CD4-positive, alpha-beta T cell treated with Interleukin-12 subunit alpha and Interleukin-12 subunit beta, for 1 hour (primary cell): Measurements from ENCODE around the gene FBXO21.
"Not testable (repeated sequence)": the region's sequence is repeated elsewhere in the genome, so short reads cannot be mapped to it uniquely, and the experiment has no call there.

Experiments
- DNase-seq: peaks from one replicate; pipeline ENCODE4 v3.0.0-alpha.2; 2020

FBXO21 gene

DNA sequence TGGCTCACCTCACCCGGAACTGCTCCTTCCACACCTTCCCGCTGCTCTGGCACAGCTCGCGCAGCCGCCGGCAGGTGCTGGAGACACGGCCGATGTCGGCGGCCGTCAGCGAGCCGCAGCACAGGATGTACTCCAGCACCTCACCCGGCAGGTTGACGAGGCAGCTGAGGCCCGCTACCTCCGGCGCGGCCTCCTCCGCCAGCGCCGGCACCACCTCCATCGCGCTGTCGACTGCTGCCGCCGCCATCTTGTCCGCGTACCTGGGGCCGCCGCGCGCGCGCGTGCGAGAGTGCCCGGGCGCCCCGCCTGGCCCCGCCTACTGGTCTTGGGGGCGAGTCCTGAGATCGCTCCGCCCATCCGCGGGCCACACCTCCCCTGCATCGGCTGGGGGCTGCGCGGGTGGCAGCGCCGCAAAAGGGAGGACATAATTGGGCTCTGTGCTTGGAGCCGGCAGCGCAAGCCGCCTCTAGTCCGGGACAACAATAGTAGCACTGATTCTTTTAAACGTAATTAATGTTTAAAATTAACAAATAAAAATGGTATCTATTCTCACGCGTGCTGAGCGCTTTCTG is at the start of gene FBXO21:
FBXO21 (minus strand) TSS at position 261 of the 572 bp plus-strand sequence; CDS start at position 247, 14 bp downstream.
- DNase-seq, result peak; percentile 94

- DNase-seq, result peak; percentile 52
Observed at GRCh38 chr12:117236456-117237001, 46.3 kb upstream of the FBXO21 start.

DNA sequence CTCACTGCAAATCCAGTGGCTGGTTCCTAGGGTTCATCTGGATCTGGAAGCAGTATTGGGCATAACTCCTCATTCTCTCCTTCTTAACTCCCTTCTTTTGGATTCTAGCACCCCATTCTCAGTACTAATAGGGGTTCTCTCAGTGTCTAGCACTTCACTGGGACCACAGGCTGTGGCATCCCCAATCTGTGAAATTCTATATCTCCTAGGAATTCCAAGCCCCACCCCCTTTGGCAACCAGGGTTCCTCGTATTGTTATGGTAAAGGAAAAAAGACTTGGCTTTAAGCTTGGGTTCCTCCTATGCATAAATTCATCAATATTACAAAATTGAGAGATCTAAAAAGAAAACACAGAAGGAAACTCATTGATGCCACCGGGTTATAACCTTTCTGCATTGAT is 45.0 kb upstream of the FBXO21 start:
- DNase-seq, result no peak

DNA sequence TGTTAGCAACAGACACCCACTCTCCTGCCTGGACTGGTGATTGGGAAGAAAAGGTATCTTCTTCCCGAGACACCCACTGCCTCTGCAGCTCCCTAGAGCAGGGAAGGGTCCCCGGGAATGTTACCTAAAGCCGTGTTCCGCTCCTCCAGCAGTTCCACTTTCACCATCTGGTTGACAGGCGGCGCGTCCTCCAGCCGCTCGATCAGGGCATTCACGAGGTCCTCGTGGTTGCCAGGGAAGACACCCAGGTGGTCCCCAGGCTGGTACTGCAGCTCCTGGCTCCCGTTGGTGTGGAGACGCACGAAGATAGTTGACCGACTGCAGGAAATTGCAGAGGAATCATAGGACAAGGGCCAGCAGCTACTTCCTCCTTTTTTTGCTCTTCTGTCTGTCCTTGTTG is 44.2 kb upstream of the FBXO21 start:
- DNase-seq, result no peak

GRCh38 chr12:117231750-117232149 is 41.5 kb upstream of the FBXO21 start:
- no peak for DNase-seq

GRCh38 chr12:117228239-117228638 is 38.0 kb upstream of the FBXO21 start:
- DNase-seq, result no peak

- no peak for DNase-seq
Observed at GRCh38 chr12:117227000-117227653, 36.9 kb upstream of the FBXO21 start.

GRCh38 chr12:117226505-117226904 is 36.2 kb upstream of the FBXO21 start:
- no peak for DNase-seq

- DNase-seq, result no peak
Observed at GRCh38 chr12:117225179-117225578, 34.9 kb upstream of the FBXO21 start.

DNA sequence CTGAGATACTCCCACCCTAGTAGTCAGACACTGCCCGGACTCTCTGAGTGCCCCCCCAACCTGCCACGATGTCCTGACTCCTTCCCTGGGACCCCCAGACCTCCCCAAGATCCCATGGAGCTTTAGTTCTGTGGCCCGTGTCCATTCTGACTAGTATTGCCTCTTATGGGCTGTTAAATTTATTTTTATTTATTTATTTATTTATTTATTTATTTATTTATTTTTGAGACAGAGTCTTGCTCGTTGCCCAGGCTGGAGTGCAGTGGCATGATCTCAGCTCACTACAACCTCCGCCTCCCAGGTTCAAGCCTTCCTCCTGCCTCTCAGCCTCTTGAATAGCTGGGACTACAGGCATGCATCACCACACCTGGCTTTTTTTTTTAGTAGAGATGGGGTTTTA is 30.7 kb upstream of the FBXO21 start:
- DNase-seq, result not testable (repeated sequence)

DNA sequence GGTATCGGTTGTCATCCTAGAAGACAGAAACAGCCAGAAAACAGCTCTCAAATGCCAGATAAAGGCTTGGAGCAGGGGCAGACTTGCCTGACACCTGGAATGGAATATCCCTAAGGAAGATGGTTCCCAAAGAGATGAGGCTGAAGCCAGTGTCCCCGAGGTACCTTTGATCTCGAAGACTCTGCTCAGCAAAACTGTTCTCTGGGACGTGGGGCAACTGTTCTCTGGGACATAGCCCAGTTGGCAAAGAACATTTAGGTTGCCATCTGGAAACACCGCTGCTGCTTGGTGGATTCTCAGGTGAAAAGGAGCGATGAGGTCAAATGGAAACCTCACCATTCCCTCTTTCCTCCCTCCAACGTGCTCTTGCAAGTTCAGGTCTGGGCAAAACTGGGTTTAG is 27.9 kb upstream of the FBXO21 start:
- no peak for DNase-seq

DNA sequence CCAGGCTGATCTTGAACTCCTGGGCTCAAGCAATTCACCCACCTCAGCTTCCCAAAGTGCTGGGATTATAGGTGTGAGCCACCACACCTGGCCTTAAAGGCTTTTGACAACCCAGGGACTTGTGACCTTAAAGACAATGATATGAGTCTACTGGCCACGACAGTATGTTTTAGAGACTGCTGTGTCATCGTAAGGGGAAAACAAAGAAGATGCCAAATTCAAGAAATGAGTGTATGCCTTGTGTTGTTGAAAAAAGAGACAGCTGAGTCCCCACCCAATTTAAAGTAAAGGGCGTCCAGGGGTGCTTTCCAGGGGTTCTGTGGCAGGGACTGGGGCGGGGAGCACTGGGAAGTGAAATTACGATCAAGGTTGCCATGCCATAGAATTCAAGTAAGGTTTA is 26.4 kb upstream of the FBXO21 start:
- DNase-seq, result no peak

GRCh38 chr12:117214797-117215196 is 24.5 kb upstream of the FBXO21 start:
- no peak for DNase-seq

- no peak for DNase-seq
Observed at GRCh38 chr12:117213295-117213808, 23.1 kb upstream of the FBXO21 start.

GRCh38 chr12:117212563-117213190 is 22.4 kb upstream of the FBXO21 start:
- peak; percentile 57 for DNase-seq

DNA sequence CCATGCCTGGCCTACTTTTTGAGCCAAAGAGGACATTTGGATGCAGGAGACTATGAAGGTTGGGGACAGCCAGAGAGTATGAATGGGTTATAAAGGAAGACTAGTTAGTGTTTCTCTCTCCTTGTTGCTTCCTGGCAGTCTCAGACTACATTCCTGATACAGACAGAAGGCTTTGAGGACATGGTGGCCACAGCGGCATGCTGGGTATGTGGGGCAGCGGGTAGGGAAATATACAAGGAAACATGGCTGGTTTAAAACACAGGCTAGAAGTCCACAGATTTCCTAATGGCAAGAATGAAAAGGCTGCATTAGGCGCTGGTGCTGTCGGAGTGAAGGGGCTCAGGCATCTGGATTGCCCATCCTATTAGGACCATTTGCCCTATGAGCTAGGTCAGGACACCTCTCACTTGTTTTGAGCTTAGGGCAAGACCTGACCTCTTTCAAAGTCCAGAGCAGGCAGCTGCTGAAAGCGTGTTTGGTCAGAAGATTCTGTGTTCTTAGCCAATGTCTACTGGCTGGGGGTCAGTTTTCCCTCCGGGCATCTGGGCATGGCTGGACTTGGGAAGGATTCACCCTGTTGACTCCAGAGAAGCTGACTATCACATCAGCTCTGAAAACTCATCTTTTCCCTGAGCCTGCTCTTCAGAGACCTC is 20.1 kb upstream of the FBXO21 start:
- no peak for DNase-seq

DNA sequence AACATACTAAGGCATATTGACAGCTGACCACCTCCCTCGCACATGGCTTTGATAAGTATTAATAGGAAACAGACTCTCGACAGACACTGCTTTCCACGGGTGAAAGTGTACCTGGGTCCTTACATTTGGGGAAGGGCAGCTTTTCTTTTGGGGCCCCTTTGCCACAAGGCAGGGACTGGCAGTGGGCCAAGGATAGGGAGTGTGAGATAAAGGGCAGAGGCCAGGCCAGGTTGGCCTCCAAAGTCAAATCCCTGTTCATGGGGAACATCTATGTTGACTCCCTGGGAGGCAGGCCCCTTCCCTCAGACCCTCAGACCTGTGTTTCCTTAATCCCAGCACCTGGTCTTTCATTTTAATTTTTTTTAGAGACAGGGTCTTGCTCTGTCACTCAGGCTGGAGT is 19.4 kb upstream of the FBXO21 start:
- DNase-seq, result no peak

DNA sequence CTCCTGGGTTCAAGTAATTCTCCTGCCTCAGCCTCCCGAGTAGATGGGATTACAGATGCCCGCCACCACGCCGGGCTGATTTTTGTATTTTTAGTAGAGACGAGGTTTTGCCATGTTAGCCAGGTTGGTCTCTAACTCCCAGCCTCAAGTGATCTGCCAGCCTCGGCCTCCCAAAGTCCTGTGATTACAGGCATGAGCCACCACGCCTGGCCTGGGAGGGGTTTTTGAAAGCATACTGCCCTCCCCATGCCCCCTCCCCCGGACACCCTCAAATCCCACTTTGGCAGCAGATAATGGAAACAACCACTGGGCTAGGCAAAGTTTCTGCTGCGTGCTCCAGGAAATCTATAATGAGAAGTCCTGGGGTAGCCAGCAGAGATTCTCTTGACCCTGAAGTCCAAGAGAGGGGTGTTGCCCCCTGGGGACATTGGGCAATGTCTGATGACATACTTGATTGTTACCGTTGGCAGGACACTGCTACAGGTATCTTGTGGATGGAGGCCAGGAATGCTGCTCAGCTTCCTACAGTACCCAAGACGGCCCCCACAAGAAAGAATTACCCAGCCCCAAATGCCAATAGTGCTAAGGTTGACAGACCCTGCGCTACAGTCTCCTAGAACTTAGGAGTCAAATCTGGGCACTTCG is 18.7 kb upstream of the FBXO21 start:
- no peak for DNase-seq

DNA sequence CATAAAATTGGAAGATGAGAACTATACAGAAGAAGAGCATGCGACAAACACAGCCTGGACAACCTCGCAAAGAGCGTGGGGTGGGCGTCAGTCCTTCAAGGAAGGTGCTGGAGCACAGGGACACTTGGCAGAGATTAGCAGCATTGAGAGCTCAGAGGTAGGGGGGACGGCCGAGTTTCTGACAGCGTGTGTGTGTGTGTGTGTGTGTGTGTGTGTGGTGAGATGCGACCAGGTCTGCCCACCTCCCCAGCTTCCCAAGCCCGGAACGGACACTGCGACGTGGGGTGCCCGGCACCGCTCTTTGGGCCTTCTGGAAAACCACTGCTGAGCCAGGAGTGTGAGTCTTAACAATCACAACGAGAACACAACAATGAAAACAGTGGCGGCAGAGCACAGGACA is 17.9 kb upstream of the FBXO21 start:
- no peak for DNase-seq

GRCh38 chr12:117207675-117208074 is 17.4 kb upstream of the FBXO21 start:
- DNase-seq, result no peak

DNA sequence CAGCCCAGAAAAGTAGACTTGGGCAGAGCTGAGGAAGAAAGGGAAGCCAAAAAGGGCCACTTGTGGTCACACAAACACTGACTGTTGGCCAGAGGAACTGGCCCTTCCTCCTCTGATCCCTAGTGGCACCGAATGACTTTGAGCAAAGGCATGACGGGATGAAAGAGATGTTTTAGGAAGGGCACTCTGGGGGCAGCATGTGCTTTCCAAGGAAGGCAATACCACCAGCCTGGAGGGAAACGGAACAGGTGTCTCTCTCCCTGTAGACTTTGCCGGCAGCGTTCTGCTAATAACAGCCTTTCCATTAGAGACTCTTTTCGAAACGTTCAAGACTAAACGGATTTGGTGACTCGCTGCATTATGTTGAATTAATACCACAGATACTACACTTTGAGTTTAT is 12.3 kb upstream of the FBXO21 start:
- DNase-seq, result no peak

- no peak for DNase-seq
Observed at GRCh38 chr12:117202033-117202432, 11.8 kb upstream of the FBXO21 start.
